EL (cell line): ENCODE measurements around the gene NEU4.
"Not testable (repeated sequence)": the region's sequence is repeated elsewhere in the genome, so short reads cannot be mapped to it uniquely, and the experiment has no call there.

Experiments used
- DNase-seq: peaks from one replicate; pipeline ENCODE4 v3.0.0-alpha.2; 2016

NEU4 gene, protein sequence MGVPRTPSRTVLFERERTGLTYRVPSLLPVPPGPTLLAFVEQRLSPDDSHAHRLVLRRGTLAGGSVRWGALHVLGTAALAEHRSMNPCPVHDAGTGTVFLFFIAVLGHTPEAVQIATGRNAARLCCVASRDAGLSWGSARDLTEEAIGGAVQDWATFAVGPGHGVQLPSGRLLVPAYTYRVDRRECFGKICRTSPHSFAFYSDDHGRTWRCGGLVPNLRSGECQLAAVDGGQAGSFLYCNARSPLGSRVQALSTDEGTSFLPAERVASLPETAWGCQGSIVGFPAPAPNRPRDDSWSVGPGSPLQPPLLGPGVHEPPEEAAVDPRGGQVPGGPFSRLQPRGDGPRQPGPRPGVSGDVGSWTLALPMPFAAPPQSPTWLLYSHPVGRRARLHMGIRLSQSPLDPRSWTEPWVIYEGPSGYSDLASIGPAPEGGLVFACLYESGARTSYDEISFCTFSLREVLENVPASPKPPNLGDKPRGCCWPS

DNA sequence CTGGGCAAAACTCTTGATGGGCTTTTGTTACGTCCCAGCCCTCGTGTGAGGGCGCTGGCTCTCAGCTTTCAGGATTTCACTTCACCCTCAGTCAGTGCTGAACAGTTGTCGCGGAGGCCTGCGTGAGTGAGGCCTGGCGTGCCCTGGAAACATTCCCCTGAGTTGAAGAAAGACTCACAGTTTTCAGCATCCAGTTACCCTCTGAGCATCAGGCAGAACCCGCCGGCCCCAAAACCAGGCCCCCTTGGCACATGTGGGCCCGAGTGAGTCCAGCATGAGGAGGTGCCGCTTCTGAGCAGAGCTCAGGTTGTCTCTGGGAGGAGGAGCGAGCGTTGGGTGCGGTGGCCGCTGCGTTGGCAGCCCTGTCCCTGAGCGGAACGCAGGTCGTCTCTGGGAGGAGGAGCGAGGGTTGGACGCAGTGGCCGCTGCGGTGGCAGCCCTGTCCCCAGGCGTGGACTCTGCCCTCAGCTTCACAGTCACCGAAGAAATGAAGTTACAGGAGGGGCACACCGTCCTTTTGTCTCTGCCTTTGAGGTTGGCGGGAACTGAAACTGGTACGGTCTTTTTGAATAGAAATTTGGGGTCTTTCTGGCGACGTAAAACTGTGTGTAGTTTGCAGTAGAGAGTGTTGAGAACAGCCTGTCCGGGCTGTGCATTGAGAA, at the start of gene NEU4:
Gene NEU4, plus strand, starts transcription at position 473 of the 662 bp plus-strand sequence. CDS start 5,292 bp downstream, outside the sequence.
- DNase-seq = no peak

DNA sequence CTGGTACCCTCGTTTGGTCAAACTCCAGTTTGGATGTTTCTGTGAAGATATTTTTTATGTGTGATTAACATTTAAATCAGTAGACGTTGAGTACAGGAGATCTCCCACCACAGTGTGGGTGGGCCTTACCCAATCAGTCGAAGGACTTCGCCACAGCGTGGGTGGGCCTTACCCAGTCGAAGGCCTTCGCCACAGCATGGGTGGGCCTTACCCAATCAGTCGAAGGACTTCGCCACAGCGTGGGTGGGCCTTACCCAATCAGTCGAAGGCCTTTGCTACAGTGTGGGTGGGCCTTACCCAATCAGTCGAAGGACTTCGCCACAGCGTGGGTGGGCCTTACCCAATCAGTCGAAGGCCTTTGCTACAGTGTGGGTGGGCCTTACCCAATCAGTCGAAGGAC, 49.1 kb upstream of the NEU4 start:
- DNase-seq = not testable (repeated sequence)

GRCh38 chr2:241760301-241760771, 48.7 kb upstream of the NEU4 start:
- no peak for DNase-seq

DNA sequence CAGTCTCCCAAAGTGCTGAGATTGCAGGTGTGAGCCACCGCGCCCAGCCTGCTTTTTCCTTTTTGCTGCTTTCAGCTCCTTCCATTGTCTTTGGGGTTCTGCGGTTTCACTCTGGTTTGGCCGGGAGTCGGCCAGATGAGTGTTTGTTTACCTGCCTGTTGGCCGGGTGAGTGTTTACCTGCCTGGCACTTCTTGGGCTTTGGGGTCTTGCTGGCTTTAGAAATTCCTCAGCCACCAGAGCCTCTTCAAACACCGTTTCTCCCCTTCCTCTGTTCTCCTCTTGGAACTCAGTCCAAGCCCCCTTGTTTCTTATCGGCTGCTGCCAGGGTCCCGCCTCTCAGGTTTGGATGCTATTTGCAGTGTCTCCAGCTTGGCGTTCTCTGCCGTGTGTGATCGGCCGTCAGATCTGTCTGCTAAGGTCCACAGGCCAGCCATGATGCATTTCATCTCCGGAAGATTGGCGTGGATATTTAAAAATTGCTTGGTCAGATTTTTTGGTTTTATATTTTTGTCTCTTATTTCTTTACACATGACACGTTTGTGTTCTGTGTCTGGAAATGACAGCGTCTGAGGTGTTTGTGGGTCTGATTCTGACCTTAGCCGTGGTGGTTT, 46.6 kb upstream of the NEU4 start:
- no peak for DNase-seq

DNA sequence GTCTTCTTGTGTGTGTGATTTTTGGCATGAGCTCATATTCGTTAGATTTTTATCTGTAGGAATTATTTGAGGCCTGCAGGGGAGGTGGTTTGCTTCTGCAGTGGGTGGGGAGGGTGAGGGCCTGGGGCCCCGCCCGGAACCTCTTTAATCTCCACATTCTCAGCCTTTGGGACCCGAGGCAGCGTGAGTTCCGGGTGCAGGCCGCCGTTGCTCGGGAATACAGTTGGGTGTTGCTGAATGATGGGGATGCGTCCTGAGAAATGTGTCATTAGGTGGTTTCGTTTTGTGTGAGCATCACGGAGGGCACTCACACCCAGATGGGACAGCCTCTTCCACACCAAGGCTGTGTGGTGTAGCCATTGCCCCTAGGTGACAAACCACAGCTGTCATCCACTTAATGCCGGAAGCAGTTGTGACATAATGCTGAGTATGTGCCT, 46.0 kb upstream of the NEU4 start:
- DNase-seq = no peak

GRCh38 chr2:241763551-241764274, 45.3 kb upstream of the NEU4 start:
- no peak for DNase-seq

- DNase-seq = no peak
Observed at GRCh38 chr2:241764275-241765241, 44.4 kb upstream of the NEU4 start.

DNA sequence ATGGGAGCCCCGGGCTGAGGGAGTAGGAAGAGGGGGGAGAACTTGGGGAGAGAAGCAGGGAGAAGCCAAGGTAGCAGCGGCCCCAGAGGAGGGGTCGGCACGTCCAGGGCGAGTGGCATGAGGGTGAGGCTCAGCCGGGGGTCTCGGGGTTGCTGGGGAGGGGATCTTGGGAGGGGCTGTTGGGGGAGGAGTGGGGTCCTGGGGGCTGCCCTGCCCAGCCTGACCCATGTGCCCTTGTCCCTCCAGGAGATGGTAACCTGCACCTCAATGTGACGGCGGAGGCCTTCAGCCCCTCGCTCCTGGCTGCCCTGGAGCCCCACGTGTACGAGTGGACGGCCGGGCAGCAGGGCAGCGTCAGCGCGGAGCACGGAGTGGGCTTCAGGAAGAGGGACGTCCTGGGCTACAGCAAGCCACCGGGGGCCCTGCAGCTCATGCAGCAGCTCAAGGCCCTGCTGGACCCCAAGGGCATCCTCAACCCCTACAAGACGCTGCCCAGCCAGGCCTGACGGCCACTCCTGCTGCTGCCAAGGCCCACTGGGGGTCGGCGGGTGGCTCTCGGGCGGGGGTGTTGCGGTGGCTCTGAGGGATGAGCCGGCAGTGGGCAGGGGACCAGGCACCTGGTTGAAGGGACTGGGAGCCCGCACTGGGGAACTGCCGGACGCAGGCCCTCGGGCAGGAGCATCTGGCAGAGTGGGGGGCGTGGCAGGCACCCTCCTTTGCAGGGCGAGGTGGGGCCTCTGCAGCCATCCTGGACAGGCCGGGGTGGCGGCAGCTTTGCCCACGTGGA, 41.3 kb upstream of the NEU4 start:
- DNase-seq = no peak

DNA sequence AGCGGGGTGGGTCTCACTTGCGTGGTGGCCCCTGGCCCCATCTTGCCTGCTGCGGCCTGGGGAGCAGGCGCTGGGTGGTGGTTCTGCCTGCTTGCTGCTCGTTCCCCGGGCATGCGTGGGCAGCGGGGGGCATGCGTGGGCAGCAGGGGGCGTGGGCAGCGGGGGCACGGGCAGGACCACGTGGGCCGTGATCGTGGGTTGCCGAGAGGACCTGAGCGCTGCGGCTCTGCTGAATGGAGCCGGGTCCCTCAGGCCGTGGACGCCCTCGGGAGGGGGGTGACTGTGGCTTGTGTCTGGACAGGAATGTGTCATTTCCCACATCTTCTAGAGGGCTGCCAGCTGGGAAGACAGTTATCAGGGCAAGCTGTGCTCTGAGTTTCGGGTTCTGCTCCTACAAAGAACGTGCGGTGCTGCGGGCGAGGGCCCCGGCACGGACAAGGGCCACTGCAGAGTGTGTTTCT, 40.7 kb upstream of the NEU4 start:
- no peak for DNase-seq

DNA sequence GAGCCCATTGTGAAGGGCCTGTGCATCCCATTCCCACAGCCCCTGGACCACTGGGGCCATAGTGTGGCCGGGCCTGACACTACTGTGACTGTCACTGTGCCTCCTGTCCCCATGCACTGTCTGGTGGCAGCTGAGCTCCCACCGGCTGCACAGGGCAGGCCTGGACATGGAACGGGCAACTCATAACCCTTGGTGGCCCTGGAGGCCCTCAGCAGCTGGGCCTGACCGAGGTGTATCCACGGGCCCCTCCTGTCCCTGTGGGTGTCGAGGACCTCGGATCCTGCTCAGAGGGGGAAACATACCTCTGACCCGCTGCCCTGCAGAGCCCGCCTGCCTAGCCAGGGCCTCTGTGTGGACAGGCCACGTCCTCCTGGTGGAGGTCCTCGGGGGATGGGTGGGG, 40.1 kb upstream of the NEU4 start:
- no peak for DNase-seq

DNA sequence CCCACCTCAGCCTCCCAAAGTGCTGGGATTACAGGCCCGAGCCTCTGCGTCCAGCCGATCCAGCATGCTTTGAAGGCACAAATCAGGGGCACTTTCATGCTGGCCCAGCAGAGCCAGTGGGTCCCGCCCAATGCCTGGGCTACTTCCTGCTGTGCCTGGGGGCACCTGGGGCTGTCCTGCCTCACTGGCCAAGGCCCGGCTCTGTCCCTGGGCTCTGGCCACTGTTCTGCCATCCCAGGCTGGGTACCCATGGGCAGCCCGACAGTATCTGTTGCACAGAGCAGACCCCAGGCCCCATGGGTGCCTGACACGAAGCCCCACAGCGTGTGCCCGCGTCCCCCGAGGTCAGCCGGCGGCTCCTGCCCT, 39.2 kb upstream of the NEU4 start:
- DNase-seq = no peak

- no peak for DNase-seq
Observed at GRCh38 chr2:241770185-241770935, 38.6 kb upstream of the NEU4 start.

GRCh38 chr2:241770936-241771285, 38.1 kb upstream of the NEU4 start:
- no peak for DNase-seq

GRCh38 chr2:241771286-241772062, 37.5 kb upstream of the NEU4 start:
- DNase-seq = no peak

GRCh38 chr2:241772063-241772499, 36.9 kb upstream of the NEU4 start:
- DNase-seq = no peak

DNA sequence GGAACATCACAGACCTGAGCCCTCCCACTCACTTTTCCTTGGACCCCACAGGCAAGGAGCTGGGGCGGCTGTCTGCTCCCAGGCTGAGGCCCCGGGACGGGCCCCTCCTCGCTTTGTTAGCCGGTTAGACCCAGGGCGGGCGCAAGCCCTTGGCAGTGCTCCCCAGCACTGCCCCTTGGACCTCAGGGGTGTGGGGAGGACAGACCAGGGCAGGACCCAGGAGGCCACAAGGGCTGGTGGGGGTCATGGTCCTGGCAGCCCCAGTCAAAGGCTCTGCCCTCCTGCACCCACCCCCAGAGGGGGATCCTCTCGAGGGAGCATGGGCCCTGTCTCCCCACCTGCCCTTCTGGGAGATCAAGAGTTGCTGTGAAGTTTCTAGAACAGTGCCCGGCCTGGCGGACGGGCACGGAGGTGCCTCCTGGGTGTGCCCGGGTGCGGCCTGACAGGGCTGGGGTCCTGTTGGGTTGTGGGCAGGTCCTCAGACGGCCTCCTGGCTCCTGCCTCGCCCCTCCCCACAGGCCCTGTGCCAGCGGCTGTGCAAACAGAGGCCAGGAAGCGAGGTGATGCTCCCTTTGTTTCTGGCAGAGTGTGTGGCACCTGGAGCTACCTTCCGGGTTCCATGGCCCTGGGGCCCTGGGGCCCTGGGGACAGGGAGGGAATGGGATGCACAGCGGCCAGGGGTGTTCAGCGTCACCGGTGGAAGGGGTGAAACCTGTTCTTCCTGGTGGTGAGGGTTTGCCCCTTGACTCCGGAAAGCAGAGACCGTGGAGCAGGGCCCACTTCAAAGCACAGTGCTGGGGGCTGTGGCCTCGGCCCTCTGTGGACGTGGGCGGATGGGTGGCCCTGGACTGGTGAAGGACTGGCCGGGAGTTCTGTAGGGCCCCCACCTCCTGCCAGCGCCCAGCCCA, 35.2 kb upstream of the NEU4 start:
- no peak for DNase-seq

DNA sequence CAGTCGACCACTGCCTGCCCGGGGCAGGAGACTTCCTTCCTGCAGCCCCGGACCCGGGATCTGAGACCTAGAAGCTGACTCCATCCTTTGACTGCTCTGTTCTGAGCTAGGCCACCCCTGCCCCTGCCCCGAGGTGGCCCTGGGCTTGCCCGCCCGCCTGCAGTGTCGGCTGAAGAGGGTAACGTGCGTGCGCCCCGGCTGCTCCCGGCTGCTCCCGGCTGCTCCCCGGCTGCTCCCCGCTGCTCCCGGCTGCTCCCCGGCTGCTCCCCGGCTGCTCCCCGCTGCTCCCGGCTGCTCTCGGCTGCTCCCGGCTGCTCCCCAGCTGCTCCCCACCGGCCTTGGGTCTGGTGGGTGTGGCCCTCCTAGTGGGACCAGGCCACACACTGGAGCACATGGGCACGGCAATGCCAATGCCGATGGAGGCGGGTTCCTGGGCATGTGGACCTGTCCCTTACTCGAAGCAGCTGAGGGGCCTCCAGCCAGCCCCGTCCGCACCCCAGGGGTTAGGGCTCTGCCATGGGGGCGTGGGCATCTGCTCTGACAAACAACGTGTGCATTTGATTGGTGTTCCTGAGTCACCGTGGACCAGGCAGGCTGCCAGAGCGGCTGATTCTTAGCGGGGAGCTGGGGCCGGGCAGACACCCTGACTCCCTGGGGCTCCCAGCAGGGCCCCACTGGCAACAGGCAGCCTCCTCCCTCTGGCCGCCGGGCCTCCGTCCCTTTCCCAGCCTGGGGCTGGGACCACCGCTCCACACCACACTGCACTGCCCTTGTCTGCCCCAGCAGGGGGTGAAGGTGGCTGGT, 34.4 kb upstream of the NEU4 start:
- peak; percentile 80 for DNase-seq
